Vagina (tissue), 2 donors: ENCODE data around the gene SACM1L.

Experiments used
- POLR2A ChIP-seq, 2 donors: fragments of 450-650 bp; IDR thresholded peaks; one replicate each; pipeline ENCODE4 v1.6.1; 2017; ENCODE audit warnings: antibody characterized with exemption in 2 of 2, mild to moderate bottlenecking in 2 of 2, moderate library complexity in 2 of 2
- POLR2AphosphoS5 ChIP-seq, 2 donors: sonication (generic); formaldehyde crosslinking; IDR thresholded peaks; one replicate each; pipeline ENCODE4 v1.9.0; 2017; ENCODE audit warnings: antibody characterized with exemption in 2 of 2, mild to moderate bottlenecking in 2 of 2, low read depth in 1 of 2; ENCODE audit not compliant: insufficient read depth in 1 of 2
- TF ChIP-seq, protein P1 (sequence below), 3 experiments: fragments of 450-650 bp in 2 of 3; fragments of 200-600 bp in 1 of 3; sonication (generic) in 1 of 3; IDR thresholded peaks; one replicate each; pipeline ENCODE4 v1.5.1; 2017 to 2019; ENCODE audit warnings: antibody characterized with exemption in 3 of 3, mild to moderate bottlenecking in 2 of 3, moderate library complexity in 2 of 3

DNA sequence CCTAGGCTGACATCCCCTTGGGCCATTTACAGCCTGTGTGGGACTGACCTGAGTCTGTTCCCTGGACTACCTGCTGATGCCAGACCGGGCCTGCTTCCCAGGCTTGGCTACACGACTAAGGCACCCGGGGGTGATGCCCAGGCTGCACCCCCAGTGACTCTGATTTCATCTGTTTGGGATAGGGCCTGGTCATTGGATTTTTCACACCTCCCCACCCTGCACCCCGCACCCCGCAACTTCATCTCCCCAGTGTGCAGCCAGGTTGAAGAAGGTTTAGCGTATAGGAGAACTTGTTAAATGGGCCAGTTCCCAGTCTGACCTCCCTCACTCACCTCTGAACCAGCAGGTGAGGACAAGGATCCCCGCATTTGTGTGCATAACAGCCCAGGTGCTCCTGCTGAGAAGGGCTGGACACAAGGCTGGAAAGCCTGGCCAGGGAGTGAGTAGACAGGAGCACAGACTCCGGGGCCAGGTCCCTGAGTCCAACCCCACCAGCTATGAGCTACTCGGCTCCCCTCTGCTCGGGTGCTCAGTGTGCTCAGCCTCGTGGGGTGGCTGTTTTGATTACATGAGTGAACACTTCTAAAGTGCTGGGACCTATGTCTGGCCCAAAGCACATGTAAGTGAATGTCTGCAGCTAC, 88.7 kb downstream of the SACM1L start:
- TF ChIP-seq, protein P1, sequence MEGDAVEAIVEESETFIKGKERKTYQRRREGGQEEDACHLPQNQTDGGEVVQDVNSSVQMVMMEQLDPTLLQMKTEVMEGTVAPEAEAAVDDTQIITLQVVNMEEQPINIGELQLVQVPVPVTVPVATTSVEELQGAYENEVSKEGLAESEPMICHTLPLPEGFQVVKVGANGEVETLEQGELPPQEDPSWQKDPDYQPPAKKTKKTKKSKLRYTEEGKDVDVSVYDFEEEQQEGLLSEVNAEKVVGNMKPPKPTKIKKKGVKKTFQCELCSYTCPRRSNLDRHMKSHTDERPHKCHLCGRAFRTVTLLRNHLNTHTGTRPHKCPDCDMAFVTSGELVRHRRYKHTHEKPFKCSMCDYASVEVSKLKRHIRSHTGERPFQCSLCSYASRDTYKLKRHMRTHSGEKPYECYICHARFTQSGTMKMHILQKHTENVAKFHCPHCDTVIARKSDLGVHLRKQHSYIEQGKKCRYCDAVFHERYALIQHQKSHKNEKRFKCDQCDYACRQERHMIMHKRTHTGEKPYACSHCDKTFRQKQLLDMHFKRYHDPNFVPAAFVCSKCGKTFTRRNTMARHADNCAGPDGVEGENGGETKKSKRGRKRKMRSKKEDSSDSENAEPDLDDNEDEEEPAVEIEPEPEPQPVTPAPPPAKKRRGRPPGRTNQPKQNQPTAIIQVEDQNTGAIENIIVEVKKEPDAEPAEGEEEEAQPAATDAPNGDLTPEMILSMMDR (IDR thresholded peaks at IDR 0.05): no peak
- no peak for TF ChIP-seq POLR2A (IDR thresholded peaks at IDR 0.05)
- no peak for TF ChIP-seq POLR2AphosphoS5 (IDR thresholded peaks at IDR 0.05; ENCODE audit: insufficient read depth in 1 of 2, low read depth in 1 of 2)
